Dendritic cell treated with granulocyte-macrophage colony-stimulating factor and Interleukin-4, amounts not matched to agents 40 ng/mL and 50 ng/mL, for 4 days (primary cell): Measurements from ENCODE around the gene LIPM.

ENCODE experiments used
- H3K27ac Mint-ChIP-seq: one replicate; pipeline ENCODE4 v1.8.0; 2022; ENCODE audit warnings: mild to moderate bottlenecking, mixed read lengths
- H3K27me3 Mint-ChIP-seq: one replicate; pipeline ENCODE4 v1.8.0; 2022; ENCODE audit warnings: mild to moderate bottlenecking, mixed read lengths
- H3K36me3 Mint-ChIP-seq: one replicate; pipeline ENCODE4 v1.8.0; 2022; ENCODE audit warnings: low read depth, mixed read lengths
- H3K4me1 Mint-ChIP-seq: one replicate; pipeline ENCODE4 v1.8.0; 2022; ENCODE audit warnings: low read depth, mixed read lengths
- H3K4me3 Mint-ChIP-seq: one replicate; pipeline ENCODE4 v1.8.0; 2022; ENCODE audit warnings: mild to moderate bottlenecking, moderate library complexity, mixed read lengths
- H3K9me3 Mint-ChIP-seq: one replicate; pipeline ENCODE4 v1.8.0; 2022; ENCODE audit warnings: mixed read lengths
- intact Hi-C: fragments of 100-400 bp; cut with micrococcal nuclease; formaldehyde crosslinking; loops from one replicate; pipeline ENCODE4 v1.15.0; 2022

Gene LIPM

GRCh38 chr10:88787463-88787862 lies 15.1 kb upstream of the LIPM start:
- no peak overlapping the region for H3K27ac Mint-ChIP-seq
- intact Hi-C loops, result no loop called here
- no peaks in the 10 kb centered on the region for H3K9me3 Mint-ChIP-seq
- no peak overlapping the region for H3K4me3 Mint-ChIP-seq
- H3K27me3 Mint-ChIP-seq, result peaks cover 7% of the 10 kb centered on the region
- peaks cover 8% of the 10 kb centered on the region for H3K4me1 Mint-ChIP-seq
- H3K36me3 Mint-ChIP-seq, result no peaks in the 10 kb centered on the region

GRCh38 chr10:88788924-88789323 lies 13.6 kb upstream of the LIPM start:
- intact Hi-C loops, result no loop called here
- H3K36me3 Mint-ChIP-seq, result no peaks in the 10 kb centered on the region
- no peak overlapping the region for H3K27ac Mint-ChIP-seq
- no peak overlapping the region for H3K4me3 Mint-ChIP-seq
- H3K27me3 Mint-ChIP-seq, result peaks cover 7% of the 10 kb centered on the region
- no peaks in the 10 kb centered on the region for H3K9me3 Mint-ChIP-seq
- H3K4me1 Mint-ChIP-seq, result peaks cover 14% of the 10 kb centered on the region

GRCh38 chr10:88791924-88792323 lies 10.6 kb upstream of the LIPM start:
- Mint-ChIP-seq H3K27ac (no peak overlapping the region), H3K4me1 (peaks cover 14% of the 10 kb centered on the region), H3K27me3 (peaks cover 21% of the 10 kb centered on the region), H3K4me3 (no peak overlapping the region), H3K36me3 (no peaks in the 10 kb centered on the region), H3K9me3 (no peaks in the 10 kb centered on the region)
- intact Hi-C loops, result no loop called here

- H3K27me3 Mint-ChIP-seq, result peaks cover 22% of the 10 kb centered on the region
- intact Hi-C loops, result no loop called here
- H3K27ac Mint-ChIP-seq, result peak overlapping the region; percentile 17
- no peaks in the 10 kb centered on the region for H3K36me3 Mint-ChIP-seq
- H3K9me3 Mint-ChIP-seq, result no peaks in the 10 kb centered on the region
- H3K4me1 Mint-ChIP-seq, result peaks cover 14% of the 10 kb centered on the region
- peak overlapping the region; percentile 45 for H3K4me3 Mint-ChIP-seq
These were observed 9.9 kb upstream of the LIPM start for GRCh38 chr10:88792661-88793060.

- peaks cover 14% of the 10 kb centered on the region for H3K4me1 Mint-ChIP-seq
- peaks cover 25% of the 10 kb centered on the region for H3K27me3 Mint-ChIP-seq
- H3K4me3 Mint-ChIP-seq, result no peak overlapping the region
- intact Hi-C loops, result no loop called here
- no peaks in the 10 kb centered on the region for H3K36me3 Mint-ChIP-seq
- H3K27ac Mint-ChIP-seq, result no peak overlapping the region
- H3K9me3 Mint-ChIP-seq, result no peaks in the 10 kb centered on the region
These were observed 8.7 kb upstream of the LIPM start for GRCh38 chr10:88793712-88794299.

- Mint-ChIP-seq H3K36me3 (no peaks in the 10 kb centered on the region), H3K27ac (no peak overlapping the region), H3K4me1 (peaks cover 14% of the 10 kb centered on the region), H3K9me3 (no peaks in the 10 kb centered on the region), H3K4me3 (no peak overlapping the region), H3K27me3 (peaks cover 25% of the 10 kb centered on the region)
- intact Hi-C loops, result no loop called here
These were observed 7.8 kb upstream of the LIPM start for GRCh38 chr10:88794731-88795130.

- peaks cover 22% of the 10 kb centered on the region for H3K27me3 Mint-ChIP-seq
- no peaks in the 10 kb centered on the region for H3K4me1 Mint-ChIP-seq
- intact Hi-C loops, result no loop called here
- H3K9me3 Mint-ChIP-seq, result no peaks in the 10 kb centered on the region
- no peak overlapping the region for H3K4me3 Mint-ChIP-seq
- no peaks in the 10 kb centered on the region for H3K36me3 Mint-ChIP-seq
- H3K27ac Mint-ChIP-seq, result no peak overlapping the region
These were observed 2.1 kb upstream of the LIPM start for GRCh38 chr10:88800152-88801125.

- H3K4me3 Mint-ChIP-seq, result no peak overlapping the region
- H3K36me3 Mint-ChIP-seq, result no peaks in the 10 kb centered on the region
- H3K4me1 Mint-ChIP-seq, result no peaks in the 10 kb centered on the region
- no peak overlapping the region for H3K27ac Mint-ChIP-seq
- peaks cover 10% of the 10 kb centered on the region for H3K27me3 Mint-ChIP-seq
- intact Hi-C loops, result no loop called here
- no peaks in the 10 kb centered on the region for H3K9me3 Mint-ChIP-seq
These were observed 1.1 kb downstream of the LIPM start for GRCh38 chr10:88803641-88804040.

- peaks cover 10% of the 10 kb centered on the region for H3K27me3 Mint-ChIP-seq
- H3K9me3 Mint-ChIP-seq, result no peaks in the 10 kb centered on the region
- no peaks in the 10 kb centered on the region for H3K36me3 Mint-ChIP-seq
- no peak overlapping the region for H3K4me3 Mint-ChIP-seq
- intact Hi-C loops, result no loop called here
- H3K27ac Mint-ChIP-seq, result no peak overlapping the region
- H3K4me1 Mint-ChIP-seq, result no peaks in the 10 kb centered on the region
These were observed 1.7 kb downstream of the LIPM start for GRCh38 chr10:88804083-88804812.

- H3K4me1 Mint-ChIP-seq, result no peaks in the 10 kb centered on the region
- intact Hi-C loops, result no loop called here
- no peak overlapping the region for H3K4me3 Mint-ChIP-seq
- no peaks in the 10 kb centered on the region for H3K36me3 Mint-ChIP-seq
- H3K27me3 Mint-ChIP-seq, result peaks cover 5% of the 10 kb centered on the region
- H3K9me3 Mint-ChIP-seq, result no peaks in the 10 kb centered on the region
- H3K27ac Mint-ChIP-seq, result no peak overlapping the region
These were observed 2.8 kb downstream of the LIPM start for GRCh38 chr10:88805361-88805760.

- Mint-ChIP-seq H3K4me1 (no peaks in the 10 kb centered on the region), H3K27me3 (peaks cover 5% of the 10 kb centered on the region), H3K9me3 (no peaks in the 10 kb centered on the region), H3K36me3 (no peaks in the 10 kb centered on the region), H3K4me3 (no peak overlapping the region), H3K27ac (no peak overlapping the region)
- intact Hi-C loops, result no loop called here
These were observed 3.4 kb downstream of the LIPM start for GRCh38 chr10:88805924-88806323.

GRCh38 chr10:88809621-88810020 lies 7.1 kb downstream of the LIPM start:
- no peaks in the 10 kb centered on the region for H3K36me3 Mint-ChIP-seq
- peaks cover 8% of the 10 kb centered on the region for H3K27me3 Mint-ChIP-seq
- intact Hi-C loops, result loop anchor here (1.0 to 2.0 kb wide), 2 partner anchors 121 to 245 kb away; no protein-coding TSS in a partner anchor
- H3K4me1 Mint-ChIP-seq, result peaks cover 5% of the 10 kb centered on the region
- H3K27ac Mint-ChIP-seq, result no peak overlapping the region
- H3K4me3 Mint-ChIP-seq, result no peak overlapping the region
- no peaks in the 10 kb centered on the region for H3K9me3 Mint-ChIP-seq

GRCh38 chr10:88810196-88810961 lies 7.8 kb downstream of the LIPM start:
- intact Hi-C loops, result loop anchor here (1.0 kb wide), 1 partner anchor 122 kb away; no protein-coding TSS in a partner anchor
- Mint-ChIP-seq H3K4me1 (peaks cover 5% of the 10 kb centered on the region), H3K4me3 (no peak overlapping the region), H3K36me3 (no peaks in the 10 kb centered on the region), H3K9me3 (no peaks in the 10 kb centered on the region), H3K27me3 (peaks cover 8% of the 10 kb centered on the region), H3K27ac (no peak overlapping the region)
